Stimulated activated naive CD8-positive, alpha-beta T cell treated with anti-CD3 and anti-CD28 coated beads, Interleukin-15, Interleukin-2, amounts not matched to agents 100 ng/mL and 50 ng/mL, for 24 hours (primary cell): ENCODE data around the gene BTBD7.

ENCODE experiments used
- H3K27ac Mint-ChIP-seq: one replicate; pipeline ENCODE4 v1.8.0; 2021; ENCODE audit warnings: mild to moderate bottlenecking, mixed read lengths
- H3K27me3 Mint-ChIP-seq: one replicate; pipeline ENCODE4 v1.8.0; 2021; ENCODE audit warnings: mixed read lengths
- H3K36me3 Mint-ChIP-seq: one replicate; pipeline ENCODE4 v1.8.0; 2021; ENCODE audit warnings: low read depth, mixed read lengths
- H3K4me1 Mint-ChIP-seq: one replicate; pipeline ENCODE4 v1.8.0; 2021; ENCODE audit warnings: low read depth, mixed read lengths
- H3K4me3 Mint-ChIP-seq: one replicate; pipeline ENCODE4 v1.8.0; 2021; ENCODE audit warnings: mild to moderate bottlenecking, mixed read lengths
- H3K9me3 Mint-ChIP-seq: one replicate; pipeline ENCODE4 v1.8.0; 2021; ENCODE audit warnings: mixed read lengths

The BTBD7 gene

GRCh38 chr14:93219103-93219726 is 113.6 kb downstream of the BTBD7 start:
- Mint-ChIP-seq H3K9me3 (no peaks in the 10 kb centered on the region), H3K27ac (no peak overlapping the region), H3K36me3 (peaks cover 66% of the 10 kb centered on the region), H3K27me3 (no peaks in the 10 kb centered on the region), H3K4me1 (peaks cover 10% of the 10 kb centered on the region), H3K4me3 (no peak overlapping the region)

GRCh38 chr14:93214598-93214997 is 118.2 kb downstream of the BTBD7 start:
- Mint-ChIP-seq H3K36me3 (peaks cover 58% of the 10 kb centered on the region), H3K27ac (no peak overlapping the region), H3K27me3 (no peaks in the 10 kb centered on the region), H3K4me1 (peaks cover 2% of the 10 kb centered on the region), H3K9me3 (no peaks in the 10 kb centered on the region), H3K4me3 (no peak overlapping the region)

GRCh38 chr14:93212432-93212831 is 120.4 kb downstream of the BTBD7 start:
- no peak overlapping the region for H3K4me3 Mint-ChIP-seq
- no peak overlapping the region for H3K27ac Mint-ChIP-seq
- H3K36me3 Mint-ChIP-seq = peaks cover 56% of the 10 kb centered on the region
- H3K4me1 Mint-ChIP-seq = peaks cover 20% of the 10 kb centered on the region
- no peaks in the 10 kb centered on the region for H3K9me3 Mint-ChIP-seq
- H3K27me3 Mint-ChIP-seq = no peaks in the 10 kb centered on the region

GRCh38 chr14:93207468-93208308 is 125.1 kb downstream of the BTBD7 start:
- H3K4me3 Mint-ChIP-seq = peak overlapping the region; percentile 95
- peak overlapping the region; percentile 82 for H3K27ac Mint-ChIP-seq
- H3K36me3 Mint-ChIP-seq = peaks cover 42% of the 10 kb centered on the region
- no peaks in the 10 kb centered on the region for H3K27me3 Mint-ChIP-seq
- H3K4me1 Mint-ChIP-seq = peaks cover 56% of the 10 kb centered on the region
- H3K9me3 Mint-ChIP-seq = no peaks in the 10 kb centered on the region

GRCh38 chr14:93206793-93207467 is 125.9 kb downstream of the BTBD7 start, which contains the start of the genes GON7 and UBR7:
Gene GON7 (minus strand): TSS chr14:93207065. CDS start chr14:93207037, 28 bp downstream.
Gene UBR7 (plus strand): TSS chr14:93207256. CDS start chr14:93207292, 36 bp downstream.
- Mint-ChIP-seq H3K36me3 (peaks cover 38% of the 10 kb centered on the region), H3K9me3 (no peaks in the 10 kb centered on the region), H3K27me3 (no peaks in the 10 kb centered on the region), H3K27ac (peak within 1 kb of the TSS; percentile 94), H3K4me1 (peaks cover 56% of the 10 kb centered on the region), H3K4me3 (peak within 1 kb of the TSS; percentile 95)

- H3K9me3 Mint-ChIP-seq = no peaks in the 10 kb centered on the region
- H3K4me3 Mint-ChIP-seq = no peak overlapping the region
- H3K36me3 Mint-ChIP-seq = peaks cover 38% of the 10 kb centered on the region
- H3K27ac Mint-ChIP-seq = no peak overlapping the region
- H3K4me1 Mint-ChIP-seq = peaks cover 32% of the 10 kb centered on the region
- no peaks in the 10 kb centered on the region for H3K27me3 Mint-ChIP-seq
These were observed 131.6 kb downstream of the BTBD7 start for GRCh38 chr14:93201155-93201704.

- peaks cover 26% of the 10 kb centered on the region for H3K4me1 Mint-ChIP-seq
- no peak overlapping the region for H3K4me3 Mint-ChIP-seq
- H3K9me3 Mint-ChIP-seq = no peaks in the 10 kb centered on the region
- H3K36me3 Mint-ChIP-seq = peaks cover 38% of the 10 kb centered on the region
- no peak overlapping the region for H3K27ac Mint-ChIP-seq
- no peaks in the 10 kb centered on the region for H3K27me3 Mint-ChIP-seq
These were observed 132.3 kb downstream of the BTBD7 start for GRCh38 chr14:93200553-93200952.

- peaks cover 12% of the 10 kb centered on the region for H3K4me1 Mint-ChIP-seq
- no peak overlapping the region for H3K4me3 Mint-ChIP-seq
- H3K9me3 Mint-ChIP-seq = no peaks in the 10 kb centered on the region
- no peaks in the 10 kb centered on the region for H3K27me3 Mint-ChIP-seq
- H3K36me3 Mint-ChIP-seq = peaks cover 29% of the 10 kb centered on the region
- H3K27ac Mint-ChIP-seq = no peak overlapping the region
These were observed 133.8 kb downstream of the BTBD7 start for GRCh38 chr14:93199031-93199430.

GRCh38 chr14:93195316-93195999 is 137.4 kb downstream of the BTBD7 start:
- no peaks in the 10 kb centered on the region for H3K9me3 Mint-ChIP-seq
- H3K27me3 Mint-ChIP-seq = no peaks in the 10 kb centered on the region
- H3K4me1 Mint-ChIP-seq = no peaks in the 10 kb centered on the region
- peaks cover 28% of the 10 kb centered on the region for H3K36me3 Mint-ChIP-seq
- no peak overlapping the region for H3K4me3 Mint-ChIP-seq
- H3K27ac Mint-ChIP-seq = no peak overlapping the region
